CD4-positive, CD25-positive, alpha-beta regulatory T cell (primary cell): Measurements from ENCODE around the gene MAP3K13. TPM values are rescaled to one million over a fixed set of nuclear protein-coding genes. Genes with fewer than 3 reads are reported as not detected.

ENCODE experiments used
- polyA plus RNA-seq, 4 donors: library from polyadenylated mRNA; unstranded; fragments of 300-500 nt; fragmentation: Illumina TruSeq; gene quantifications; one replicate each; pipeline ENCODE4 v1.2.3, GENCODE V29; 2021
- total RNA-seq: library from RNA; stranded (reverse); gene quantifications from one replicate; pipeline ENCODE4 v1.2.3, GENCODE V29; 2022

The MAP3K13 gene
- total and polyA plus RNA-seq, 5 donors from 2014 or later, result 3.7 to 29.7 (median 22.2) TPM

Other genes with a start within 250 kb of the MAP3K13 start
- gene C3orf70, start 210.1 kb upstream of the MAP3K13 start, total RNA-seq, result not detected
- not detected for gene C3orf70, start 210.1 kb upstream of the MAP3K13 start, polyA plus RNA-seq
- gene EHHADH, start 109.1 kb upstream of the MAP3K13 start, total RNA-seq, result 0.30 TPM
- gene EHHADH, start 109.1 kb upstream of the MAP3K13 start, polyA plus RNA-seq, result under 1 TPM; 0.34 to 0.86 (median 0.63) TPM
- 22.0 TPM for gene TMEM41A, start 135.9 kb downstream of the MAP3K13 start, total RNA-seq
- 10 to 100 TPM; 18.6 to 42.8 (median 22.7) TPM for gene TMEM41A, start 135.9 kb downstream of the MAP3K13 start, polyA plus RNA-seq
- gene LIPH, start 189.5 kb downstream of the MAP3K13 start, total RNA-seq, result not detected
- not detected for gene LIPH, start 189.5 kb downstream of the MAP3K13 start, polyA plus RNA-seq
- 51.7 TPM for gene SENP2, start 223.2 kb downstream of the MAP3K13 start, total RNA-seq
- gene SENP2, start 223.2 kb downstream of the MAP3K13 start, polyA plus RNA-seq, result 10 to 100 TPM; 14.3 to 21.4 (median 17.3) TPM